Measurements from ENCODE around the gene MAB21L4.

GRCh38 chr2:240865391-240865790 lies 30.6 kb downstream of the MAB21L4 start:
- no peak for TF ChIP-seq POLR2A (IDR thresholded peaks at IDR 0.05; ENCODE audit: low read depth, low read length)
- TF ChIP-seq POLR2AphosphoS5 (IDR thresholded peaks at IDR 0.05; ENCODE audit: low read depth, low read length) = no peak
- TF ChIP-seq TAF1 (IDR thresholded peaks at IDR 0.05; ENCODE audit: borderline replicate concordance, low read depth, low read length) = no peak
